Activated gamma-delta T cell treated with Interleukin-2 at 50 U/mL for 16 hours (primary cell): Measurements from ENCODE around the gene PHC2.

ENCODE experiments used
- DNase-seq: peaks from one replicate; pipeline ENCODE4 v3.0.0-alpha.2; 2020

The PHC2 gene

GRCh38 chr1:33420870-33421775 is 9.8 kb downstream of the PHC2 start:
- DNase-seq, result no peak

- no peak for DNase-seq
These were observed 12.1 kb downstream of the PHC2 start for GRCh38 chr1:33418811-33419210.

- no peak for DNase-seq
These were observed 16.0 kb downstream of the PHC2 start for GRCh38 chr1:33414879-33415278.

- DNase-seq, result no peak
These were observed 20.7 kb downstream of the PHC2 start for GRCh38 chr1:33410091-33410701.

GRCh38 chr1:33408093-33408436 is 22.8 kb downstream of the PHC2 start:
- no peak for DNase-seq

- no peak for DNase-seq
These were observed 23.4 kb downstream of the PHC2 start for GRCh38 chr1:33407352-33408092.

- no peak for DNase-seq
These were observed 28.7 kb downstream of the PHC2 start for GRCh38 chr1:33402206-33402605.

GRCh38 chr1:33401471-33401870 is 29.4 kb downstream of the PHC2 start:
- DNase-seq, result no peak

GRCh38 chr1:33400153-33400911 is 30.6 kb downstream of the PHC2 start:
- DNase-seq, result no peak

GRCh38 chr1:33399375-33399774 is 31.5 kb downstream of the PHC2 start:
- DNase-seq, result no peak

GRCh38 chr1:33397994-33398393 is 32.9 kb downstream of the PHC2 start:
- no peak for DNase-seq

- DNase-seq, result no peak
These were observed 33.8 kb downstream of the PHC2 start for GRCh38 chr1:33397125-33397506.

- DNase-seq, result no peak
These were observed 34.4 kb downstream of the PHC2 start for GRCh38 chr1:33396188-33397124.

GRCh38 chr1:33394770-33395169 is 36.1 kb downstream of the PHC2 start:
- DNase-seq, result no peak

- DNase-seq, result no peak
These were observed 36.9 kb downstream of the PHC2 start for GRCh38 chr1:33393991-33394390.

GRCh38 chr1:33393524-33393923 is 37.4 kb downstream of the PHC2 start:
- no peak for DNase-seq

- DNase-seq, result no peak
These were observed 38.3 kb downstream of the PHC2 start for GRCh38 chr1:33392639-33393038.

- no peak for DNase-seq
These were observed 38.7 kb downstream of the PHC2 start for GRCh38 chr1:33392206-33392605.

- DNase-seq, result no peak
These were observed 39.4 kb downstream of the PHC2 start for GRCh38 chr1:33391343-33392078.

- DNase-seq, result no peak
These were observed 40.4 kb downstream of the PHC2 start for GRCh38 chr1:33390542-33390941.
